Raji (cell line): ENCODE data around the gene TEX55.

Source experiments
- POLR2A ChIP-seq: IDR thresholded peaks from 2 replicates; pipeline ENCODE4 v1.6.1; 2011; ENCODE audit warnings: low read depth, low read length, control low read depth; ENCODE audit not compliant: insufficient read depth

TEX55 gene

GRCh38 chr3:119145500-119146167 lies at the start of gene TEX55:
Gene TEX55 (plus strand): TSS chr3:119146165. CDS start chr3:119146190, 25 bp downstream.
- TF ChIP-seq POLR2A: no peak

- TF ChIP-seq POLR2A: no peak
Observed at GRCh38 chr3:119098003-119098402, 48.0 kb upstream of the TEX55 start.

GRCh38 chr3:119098619-119099222 lies 47.2 kb upstream of the TEX55 start:
- no peak for TF ChIP-seq POLR2A

GRCh38 chr3:119099785-119100184 lies 46.2 kb upstream of the TEX55 start:
- TF ChIP-seq POLR2A: no peak

GRCh38 chr3:119104031-119104430 lies 41.9 kb upstream of the TEX55 start:
- no peak for TF ChIP-seq POLR2A

GRCh38 chr3:119120480-119120879 lies 25.5 kb upstream of the TEX55 start:
- TF ChIP-seq POLR2A: no peak

GRCh38 chr3:119122350-119122749 lies 23.6 kb upstream of the TEX55 start:
- no peak for TF ChIP-seq POLR2A

GRCh38 chr3:119125342-119125741 lies 20.6 kb upstream of the TEX55 start:
- TF ChIP-seq POLR2A: no peak

- no peak for TF ChIP-seq POLR2A
Observed at GRCh38 chr3:119125742-119126504, 20.0 kb upstream of the TEX55 start.

- no peak for TF ChIP-seq POLR2A
Observed at GRCh38 chr3:119140466-119140865, 5.5 kb upstream of the TEX55 start.

GRCh38 chr3:119145128-119145499 lies 851 bp upstream of the TEX55 start:
- no peak for TF ChIP-seq POLR2A

GRCh38 chr3:119146578-119147375 lies 812 bp downstream of the TEX55 start:
- TF ChIP-seq POLR2A: no peak

- TF ChIP-seq POLR2A: no peak
Observed at GRCh38 chr3:119147494-119147893, 1.5 kb downstream of the TEX55 start.

GRCh38 chr3:119148493-119149180 lies 2.7 kb downstream of the TEX55 start:
- TF ChIP-seq POLR2A: no peak

GRCh38 chr3:119149484-119149883 lies 3.5 kb downstream of the TEX55 start:
- no peak for TF ChIP-seq POLR2A

GRCh38 chr3:119156868-119157267 lies 10.9 kb downstream of the TEX55 start:
- no peak for TF ChIP-seq POLR2A
